GM21423 (cell line): ENCODE measurements around the gene POLR2C.

Source experiments
- ATAC-seq: cut with Tn5 transposase; IDR thresholded peaks from one replicate; pipeline ENCODE4 v1.9.1; 2021; ENCODE audit warnings: mild to moderate bottlenecking, moderate library complexity; ENCODE audit not compliant: unreplicated experiment

The POLR2C gene

DNA sequence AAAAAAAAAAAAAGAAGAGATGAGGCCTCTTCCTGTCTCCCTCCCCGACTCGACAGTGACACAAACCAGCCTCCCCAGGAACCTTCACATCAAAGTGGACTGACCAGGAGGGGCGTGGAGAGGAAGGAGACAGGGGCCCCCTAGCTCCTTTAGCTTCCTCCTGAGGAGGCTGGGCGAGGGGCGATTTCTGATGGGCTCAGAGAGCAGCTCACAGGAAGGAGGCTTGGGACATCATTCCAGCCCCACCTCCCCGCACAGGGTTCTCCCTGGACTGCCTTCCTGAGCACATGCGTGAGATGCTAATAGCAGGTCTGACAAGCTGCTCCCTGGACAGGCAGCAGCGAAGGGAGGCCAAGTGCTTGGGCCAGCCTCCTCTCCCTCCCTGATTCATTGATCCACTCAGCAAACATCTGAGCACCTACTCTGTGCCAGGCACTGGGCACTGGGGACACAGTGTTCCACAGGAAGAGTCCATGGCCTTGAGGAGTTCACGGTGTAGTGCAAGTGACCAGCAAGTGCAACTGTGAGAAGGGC lies 38.2 kb downstream of the POLR2C start:
- no peak for ATAC-seq

DNA sequence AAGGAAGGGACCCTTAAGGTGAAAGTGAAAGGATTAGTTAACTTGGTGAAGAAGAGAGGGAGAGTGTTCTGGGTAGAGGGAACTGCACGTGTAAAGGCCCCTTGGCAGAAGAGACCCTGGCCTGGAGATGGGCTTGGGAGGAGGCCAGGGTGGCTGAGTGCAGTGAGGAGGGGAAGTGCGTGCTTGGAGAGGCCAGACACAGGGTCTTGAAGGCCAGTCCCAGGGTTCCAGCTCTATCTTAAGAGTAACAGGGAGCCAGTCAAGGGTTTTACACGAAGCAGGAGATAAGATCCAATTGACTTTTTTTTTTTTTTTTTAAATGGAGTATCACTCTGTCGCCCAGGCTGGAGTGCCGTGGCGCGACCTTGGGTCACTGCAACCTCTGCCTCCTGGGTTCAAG lies 39.0 kb downstream of the POLR2C start:
- no peak for ATAC-seq

DNA sequence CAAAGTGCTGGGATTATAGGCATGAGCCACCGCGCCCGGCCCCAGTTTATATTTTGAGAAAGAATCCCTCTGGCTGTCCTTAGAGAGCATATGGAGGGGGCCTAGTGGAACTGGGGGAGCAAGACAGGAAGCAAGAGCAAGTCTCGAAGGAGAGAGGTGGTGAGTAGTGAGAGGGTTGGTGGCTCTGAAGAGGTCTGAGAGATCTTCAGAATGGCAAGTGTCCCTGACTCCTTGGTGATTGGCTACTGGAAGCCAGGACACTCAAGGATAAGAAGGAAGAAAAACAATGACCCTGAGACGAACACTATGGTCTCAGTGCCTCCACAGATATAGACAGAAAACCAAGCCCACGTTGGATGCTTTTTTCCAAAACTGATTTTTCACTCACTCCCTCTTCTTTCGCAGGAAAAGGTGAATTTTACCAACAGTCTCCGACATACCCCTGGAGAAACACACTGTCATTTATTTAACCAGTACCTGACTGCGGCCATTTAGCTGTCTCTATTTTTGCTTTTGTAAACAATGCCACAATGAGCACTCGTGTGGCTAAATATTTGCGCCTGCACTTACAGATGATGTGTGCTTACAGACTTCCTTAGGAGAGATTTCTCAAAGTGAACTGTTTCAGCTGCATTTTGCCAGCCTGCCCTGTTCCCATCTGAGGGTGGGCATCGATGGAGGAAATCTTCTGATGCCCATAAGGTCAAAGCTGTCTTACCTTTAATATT lies 39.7 kb downstream of the POLR2C start:
- ATAC-seq, result no peak

DNA sequence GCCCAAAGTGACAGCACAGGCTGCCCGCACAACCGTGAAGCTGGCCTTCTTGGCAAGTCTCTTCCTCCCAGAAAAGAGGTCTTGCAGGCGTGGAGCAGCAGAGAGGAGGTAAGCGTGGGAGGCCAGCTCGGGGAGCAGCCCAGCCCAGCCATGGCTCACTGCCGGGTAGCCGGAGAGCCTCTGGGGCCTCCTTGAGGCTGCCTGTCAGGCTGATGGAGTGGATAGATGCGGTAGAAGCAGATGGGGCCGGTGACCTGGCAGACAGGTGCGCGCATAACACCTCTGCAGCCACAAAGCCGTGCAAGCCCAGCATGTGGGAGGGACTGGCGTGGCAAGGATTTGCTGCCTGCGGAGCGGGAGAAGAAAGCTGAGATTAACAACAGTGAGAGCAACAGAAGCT lies 40.9 kb downstream of the POLR2C start:
- ATAC-seq, result no peak

DNA sequence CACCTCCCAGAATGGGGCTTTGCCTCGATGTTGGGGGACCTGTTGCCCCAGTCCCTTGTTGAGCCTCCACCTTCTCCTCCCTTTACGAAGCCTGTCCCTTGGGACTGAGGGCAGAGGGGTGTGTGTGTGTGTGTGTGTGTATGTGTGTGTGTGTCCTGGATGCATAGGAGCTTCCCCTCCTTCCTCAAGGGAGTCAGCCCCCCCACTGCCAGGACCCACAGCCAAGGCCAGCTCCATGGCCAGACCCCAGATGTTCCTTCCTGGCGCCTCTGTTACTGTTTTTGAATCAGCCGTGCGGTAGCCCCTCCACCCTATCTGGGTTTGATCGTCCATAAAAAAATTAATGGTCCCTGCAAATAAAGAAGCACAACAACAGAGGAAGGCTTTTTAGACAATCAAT lies 41.5 kb downstream of the POLR2C start:
- no peak for ATAC-seq

DNA sequence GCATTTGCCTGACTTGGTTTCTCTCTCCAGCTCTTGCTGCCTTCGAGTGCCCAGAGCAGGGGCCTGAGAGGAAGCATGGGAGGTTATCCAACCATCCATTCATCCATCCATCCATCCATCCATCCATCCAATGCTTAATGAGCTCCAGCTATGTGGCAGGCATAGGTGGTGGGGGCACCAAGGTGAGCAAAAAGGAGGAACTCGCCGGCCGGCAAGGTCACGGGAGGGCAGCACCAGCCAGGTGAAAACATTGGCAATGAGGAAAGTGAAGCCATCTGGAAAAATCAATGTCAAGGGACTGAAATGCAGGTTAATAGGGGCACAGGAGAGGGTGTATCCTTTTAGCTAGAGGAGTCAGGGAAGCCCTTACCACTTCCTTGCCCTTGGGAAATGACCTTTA lies 42.0 kb downstream of the POLR2C start:
- ATAC-seq, result no peak

DNA sequence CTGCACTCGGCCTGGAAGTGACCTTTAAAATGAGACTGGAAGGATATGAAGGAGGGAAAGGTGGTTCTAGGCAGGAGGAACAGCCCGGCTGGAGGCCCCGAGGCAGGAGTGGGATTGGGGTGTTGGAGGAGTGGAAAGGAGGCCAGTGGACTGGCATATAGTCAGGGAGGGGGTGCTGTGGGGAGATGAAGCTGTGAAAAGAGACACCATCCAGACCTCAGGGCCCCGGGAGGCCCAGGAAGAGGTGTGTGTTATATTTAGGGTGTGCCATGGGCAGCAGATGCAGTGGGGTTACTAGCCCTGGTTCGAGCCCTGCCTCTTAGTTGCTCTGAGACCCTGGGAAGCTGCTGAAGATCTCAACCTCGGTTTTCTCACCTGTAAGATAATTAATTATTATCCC lies 42.7 kb downstream of the POLR2C start:
- ATAC-seq, result no peak

DNA sequence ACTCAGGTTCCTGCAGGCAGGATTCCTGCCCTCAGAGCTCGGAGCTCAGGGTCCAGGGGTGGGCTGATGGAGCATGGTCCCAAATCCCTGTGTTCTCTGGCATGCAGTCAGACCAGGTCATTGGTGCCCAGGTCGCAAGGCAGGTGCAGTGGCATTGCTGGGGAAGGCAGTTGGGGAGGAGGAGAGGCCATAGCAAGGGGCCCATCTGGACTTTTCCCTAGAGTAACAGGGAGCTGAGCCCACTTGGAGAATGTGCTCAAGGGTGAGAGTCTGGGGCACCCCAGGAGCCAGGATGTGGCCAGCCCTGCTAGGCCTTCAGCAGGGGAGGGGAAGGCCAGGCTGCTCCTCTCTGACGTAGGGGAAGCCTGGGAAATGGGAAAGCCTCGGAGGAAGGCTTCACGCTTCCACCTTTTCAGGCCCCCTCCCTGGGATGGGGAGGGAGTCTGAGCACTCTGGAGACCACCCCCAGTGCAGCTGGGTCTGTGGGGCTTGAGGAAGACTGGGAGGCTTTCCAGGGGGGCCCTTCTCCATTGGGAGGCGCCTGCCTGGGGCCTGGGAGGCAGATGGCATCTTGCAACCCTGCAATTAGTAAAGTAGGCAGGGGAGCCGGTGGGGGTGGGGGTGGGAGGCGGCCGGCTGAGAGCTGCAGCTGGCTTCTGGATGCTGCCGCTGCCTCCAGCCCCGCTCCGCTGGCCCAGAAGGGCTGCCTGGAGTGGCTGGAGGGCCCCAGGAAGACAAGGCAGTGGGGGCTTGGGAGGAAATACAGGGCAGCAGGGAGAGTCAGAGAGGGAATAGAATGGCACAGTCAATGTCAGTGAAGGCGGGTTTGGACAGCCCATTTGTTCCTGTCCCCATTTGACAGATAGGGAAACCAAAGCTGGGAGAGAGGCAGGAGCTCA lies 44.9 kb downstream of the POLR2C start:
- no peak for ATAC-seq

DNA sequence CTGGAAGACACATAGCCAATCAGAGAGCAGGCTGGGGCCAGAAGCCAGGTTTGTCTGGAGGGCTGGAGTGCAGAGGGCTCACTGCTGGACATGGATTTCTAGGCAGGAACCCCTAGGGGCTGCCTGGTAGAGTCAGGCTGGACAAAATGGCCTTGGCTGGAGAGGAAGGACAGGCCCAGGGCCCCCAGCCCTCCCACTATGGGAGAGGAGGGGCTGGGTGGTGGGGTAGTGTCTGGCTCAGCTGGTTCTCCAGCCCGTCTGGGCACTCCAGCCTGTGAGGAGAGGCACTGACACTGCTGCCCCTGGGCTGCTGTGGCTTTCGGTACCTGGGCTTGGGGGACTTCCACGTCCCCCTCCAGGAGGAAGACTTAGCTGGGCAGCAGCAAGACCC lies 45.6 kb downstream of the POLR2C start:
- no peak for ATAC-seq

DNA sequence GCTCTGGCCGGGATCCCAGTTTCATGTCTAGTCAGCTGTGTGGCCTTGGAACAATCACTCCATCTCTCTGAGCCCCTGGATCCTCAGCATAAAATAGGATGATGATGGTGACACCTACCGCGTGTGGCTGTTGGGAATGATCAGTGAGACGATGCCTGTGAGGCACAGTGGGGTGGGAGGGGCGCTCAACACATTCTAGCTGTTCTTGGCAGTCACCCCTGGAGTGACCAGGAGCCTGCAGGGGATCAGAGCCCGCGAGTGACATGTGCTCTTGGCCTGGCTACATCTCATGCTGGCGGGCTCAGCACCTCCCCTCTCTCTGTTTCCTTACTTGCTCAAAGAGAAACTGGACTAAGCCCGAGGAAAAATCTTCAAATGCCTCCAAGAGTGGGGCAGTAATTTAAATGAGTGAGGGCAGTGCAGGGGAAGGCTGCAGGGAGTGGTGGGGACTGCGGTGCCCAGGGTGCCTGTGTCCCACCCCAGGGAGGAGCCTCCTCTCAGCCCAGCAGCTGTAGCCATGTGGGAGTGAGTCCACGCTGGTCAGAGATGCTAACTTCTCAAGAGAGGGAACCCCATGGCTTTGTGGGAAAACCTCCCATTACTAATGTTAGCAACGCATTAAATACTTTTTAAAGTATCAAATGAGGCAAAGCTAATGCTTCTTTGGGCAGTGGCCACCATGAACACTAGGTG lies 46.9 kb downstream of the POLR2C start:
- no peak for ATAC-seq

DNA sequence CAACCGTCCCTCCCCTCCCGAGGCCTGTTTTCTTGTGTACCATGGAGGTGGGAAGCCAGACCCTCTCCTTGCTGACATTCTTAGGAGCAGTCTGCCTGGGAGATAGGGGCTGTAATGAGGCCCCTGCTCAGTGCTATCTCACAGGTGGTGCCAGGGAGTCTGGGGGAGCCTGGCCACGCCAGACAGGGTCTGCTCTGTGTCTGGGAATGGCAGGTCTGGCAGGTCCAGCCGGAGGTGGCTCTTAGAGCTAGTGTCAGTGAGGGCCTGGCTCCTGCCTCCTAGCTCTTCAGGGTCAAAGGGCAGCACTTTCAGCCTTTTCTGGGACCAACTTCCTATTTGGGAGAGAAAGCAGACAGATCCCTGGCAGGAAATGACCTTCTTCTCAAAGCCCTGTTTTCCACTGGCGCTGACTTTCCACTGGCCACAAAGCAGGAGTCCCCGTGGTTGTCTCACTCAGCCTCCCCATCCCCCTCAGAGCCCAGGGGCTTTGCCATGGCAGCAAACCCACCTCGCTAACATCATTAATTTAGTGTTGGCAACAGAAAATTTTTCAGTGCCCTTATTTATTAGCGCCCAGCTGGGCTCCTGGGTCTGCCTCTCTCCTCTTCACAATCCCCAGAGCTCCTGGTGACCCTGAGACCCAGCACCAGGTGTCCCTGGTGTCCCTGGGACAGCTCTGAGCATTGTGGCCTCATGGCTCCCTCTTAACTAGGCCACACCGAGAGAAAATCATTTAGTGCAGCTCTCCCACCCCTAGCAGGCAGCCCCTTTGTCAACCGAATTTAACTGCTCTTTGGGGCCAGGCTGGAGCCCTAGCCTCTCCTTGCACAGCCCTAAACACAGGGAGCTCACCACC lies 47.8 kb downstream of the POLR2C start:
- ATAC-seq, result no peak

DNA sequence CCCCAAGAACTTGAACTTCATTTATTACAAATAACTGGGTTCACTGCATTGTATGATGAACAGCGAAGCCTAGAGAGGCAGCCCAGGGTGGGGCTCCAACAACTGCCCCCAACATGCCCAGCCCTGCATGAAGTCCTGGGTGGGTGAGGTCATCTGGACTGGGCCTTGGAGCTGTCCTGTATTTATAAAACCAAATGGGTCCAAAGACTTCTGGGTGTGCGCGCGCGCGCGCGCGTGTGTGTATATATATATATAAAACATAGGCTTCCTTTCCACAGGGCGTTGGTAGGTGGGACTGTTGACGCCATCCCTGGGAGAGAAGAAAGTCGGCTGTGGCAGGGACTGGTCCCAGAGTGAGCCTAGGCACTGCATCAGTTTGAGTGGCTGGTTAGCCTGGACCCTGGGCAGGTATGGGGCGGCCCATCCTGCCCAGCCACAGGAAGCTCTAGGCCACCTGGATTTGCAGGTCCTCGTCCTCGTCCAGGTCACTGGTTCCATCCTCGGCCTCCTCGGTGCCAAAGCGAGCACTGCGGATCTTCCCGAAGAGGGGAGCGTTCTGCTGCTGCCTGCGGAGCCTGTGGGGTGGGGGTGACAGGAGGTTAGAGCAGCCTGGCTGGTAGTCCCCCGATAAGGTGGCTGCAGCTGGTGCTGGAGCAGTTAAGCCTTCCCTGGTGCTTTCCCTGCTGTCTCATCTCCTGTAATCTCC lies 50.0 kb downstream of the POLR2C start:
- no peak for ATAC-seq

DNA sequence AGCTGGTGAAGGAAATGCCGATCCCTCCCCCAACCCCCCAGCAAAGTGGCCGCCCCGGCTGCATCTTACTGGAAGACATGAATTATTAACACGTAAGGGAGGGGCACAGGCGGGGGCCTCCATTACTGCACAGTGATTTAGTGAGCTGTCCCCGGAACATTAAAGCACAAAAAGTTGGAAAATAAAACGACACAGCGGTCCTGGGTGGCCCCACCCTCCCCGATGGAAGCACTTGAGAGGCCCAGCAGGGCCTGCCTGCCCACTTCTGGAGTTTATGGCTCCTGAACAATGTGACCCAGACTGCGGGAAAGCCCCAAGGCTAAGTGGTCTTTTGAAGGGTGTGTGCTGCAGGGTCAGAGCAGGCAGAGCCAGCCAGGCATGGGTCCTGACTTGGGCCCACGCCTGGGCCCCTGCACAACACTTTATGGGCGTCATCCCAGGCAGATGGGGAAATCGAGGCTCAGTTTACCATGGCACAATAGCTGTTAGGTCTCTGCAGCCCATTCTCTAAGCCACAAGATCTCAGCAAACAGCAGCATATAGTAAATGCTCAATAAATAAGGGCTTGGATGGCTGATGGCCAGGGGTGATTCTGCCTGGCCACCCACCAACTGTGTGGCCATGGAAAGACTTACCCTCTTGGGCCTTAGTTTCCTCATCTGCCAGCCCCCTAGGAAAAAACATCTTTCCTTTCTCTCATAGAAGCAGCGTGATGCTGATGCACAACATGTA lies 51.1 kb downstream of the POLR2C start:
- ATAC-seq, result no peak

DNA sequence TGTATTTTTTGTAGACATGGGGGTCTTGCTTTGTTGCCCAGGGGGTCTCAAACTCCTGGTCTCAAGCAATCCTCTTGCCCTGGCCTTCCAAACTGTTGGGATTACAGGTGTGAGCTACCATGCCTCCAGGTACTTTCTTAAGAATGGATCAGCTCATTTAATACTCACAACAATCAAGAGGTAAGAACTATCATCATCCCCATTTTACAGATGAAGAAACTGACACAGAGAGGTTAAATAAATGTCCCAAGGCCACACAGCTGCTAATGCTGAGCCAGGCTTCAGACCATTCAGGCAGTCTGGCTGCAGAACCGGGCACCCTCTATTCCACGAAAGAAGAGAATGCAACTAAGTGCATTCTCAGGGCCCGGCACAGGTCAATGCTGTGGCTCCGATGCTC lies 51.9 kb downstream of the POLR2C start:
- ATAC-seq, result no peak

DNA sequence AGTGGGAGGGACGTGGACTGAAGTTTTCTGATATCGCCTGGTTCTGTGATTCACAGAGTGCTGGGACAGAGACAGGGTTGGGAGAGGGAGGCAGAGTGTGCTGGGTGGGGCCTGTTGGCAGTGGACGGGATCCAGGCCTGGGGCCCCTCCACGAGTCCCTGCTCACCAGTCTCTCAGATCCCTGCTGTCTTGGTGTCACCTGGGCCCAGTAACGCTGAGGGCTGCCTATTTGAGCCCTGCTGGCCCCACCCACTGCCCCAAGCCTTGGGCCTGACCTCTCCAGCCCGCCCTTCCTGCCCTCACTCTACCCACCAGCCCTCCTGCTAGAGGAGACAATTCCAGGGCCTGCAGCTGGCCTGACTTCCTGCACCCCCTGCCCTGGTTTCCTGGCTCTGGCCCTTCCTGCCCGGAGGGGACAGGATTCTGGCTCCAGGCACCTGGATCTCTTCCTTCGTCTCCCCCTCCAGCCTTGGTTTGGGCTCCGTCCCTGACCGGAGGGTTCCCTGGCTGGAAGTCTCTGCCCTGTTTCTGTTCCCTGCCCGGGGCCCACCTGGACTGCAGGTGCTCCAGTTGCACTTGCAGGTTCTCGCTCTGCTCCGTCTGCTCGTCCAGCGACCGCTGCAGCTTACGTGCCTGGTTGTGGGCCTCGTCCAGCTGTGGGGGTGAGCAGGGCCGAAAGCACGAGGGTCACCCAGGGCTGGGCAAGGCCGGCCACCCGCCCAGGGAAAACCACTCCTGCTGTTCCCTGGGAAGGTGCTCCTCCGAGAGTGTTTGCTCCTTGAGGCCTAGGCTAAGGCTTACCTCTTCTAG lies 52.5 kb downstream of the POLR2C start:
- no peak for ATAC-seq

DNA sequence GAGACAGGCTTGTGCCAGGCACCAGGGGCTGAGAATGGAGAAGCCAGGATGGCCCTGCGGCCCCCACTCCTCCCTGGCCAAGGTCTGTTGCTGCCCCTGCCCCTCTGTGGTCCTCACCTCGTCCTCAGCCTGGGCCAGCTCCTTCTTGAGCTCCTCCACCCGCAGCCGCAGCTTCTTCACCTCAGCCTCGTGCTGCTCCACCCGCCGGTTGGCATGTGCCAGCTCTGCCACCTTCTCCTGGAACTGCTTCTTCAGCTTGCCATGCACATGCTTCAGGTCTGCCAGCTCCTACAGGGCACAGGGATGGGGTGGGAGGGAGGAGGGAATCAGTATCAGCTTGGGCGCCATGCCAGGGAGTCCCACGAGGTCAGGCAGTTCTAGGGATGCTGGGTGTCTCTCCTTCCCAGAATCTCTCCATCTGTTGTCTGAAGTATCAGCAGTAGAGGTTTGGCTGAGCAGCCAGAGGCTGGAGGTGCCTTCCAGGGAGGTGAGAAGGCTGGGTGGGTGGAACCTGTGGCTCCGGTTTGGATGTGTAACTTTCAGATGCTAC lies 53.8 kb downstream of the POLR2C start:
- no peak for ATAC-seq

DNA sequence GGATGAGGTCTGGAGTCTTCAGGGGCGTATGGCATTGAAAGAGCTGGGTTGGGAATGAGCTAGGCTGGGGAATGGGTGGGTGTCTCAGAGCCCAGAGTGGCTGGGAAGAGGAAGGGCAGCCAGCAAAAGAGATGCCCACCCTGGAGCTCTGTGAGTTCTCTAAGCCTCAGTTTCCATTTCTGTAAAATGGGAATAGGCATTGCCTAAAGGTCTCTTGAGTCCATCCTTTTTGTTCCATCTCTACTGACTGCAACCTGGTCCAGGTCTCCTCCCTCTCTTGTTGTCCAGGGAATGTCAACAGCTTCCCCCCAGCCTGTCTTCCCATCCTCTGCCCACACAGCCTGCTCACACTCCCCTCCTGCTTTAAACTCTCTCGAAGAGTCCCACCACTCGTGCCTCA lies 54.3 kb downstream of the POLR2C start:
- ATAC-seq, result no peak
